WERI-Rb-1 (cell line): ENCODE results near the gene HSPBAP1.

Source experiments
- DNase-seq: peaks from one replicate; pipeline ENCODE4 v3.0.0-alpha.2; 2020
- H3K27ac ChIP-seq: fragments of 250-450 bp; sonication (Bioruptor Pico); 2 replicates; pipeline ENCODE4 v1.5.1; 2020; ENCODE audit warnings: mild to moderate bottlenecking, moderate library complexity
- H3K27me3 ChIP-seq: fragments of 250-450 bp; sonication (Bioruptor Pico); 2 replicates; pipeline ENCODE4 v1.5.1; 2021; ENCODE audit warnings: mild to moderate bottlenecking, low read depth, moderate library complexity; ENCODE audit not compliant: insufficient read depth, severe bottlenecking
- H3K36me3 ChIP-seq: fragments of 250-450 bp; sonication (Bioruptor Pico); 2 replicates; pipeline ENCODE4 v1.5.1; 2020; ENCODE audit warnings: mild to moderate bottlenecking, moderate library complexity
- H3K4me3 ChIP-seq: 2 replicates; pipeline ENCODE4 v1.5.1; 2011; ENCODE audit warnings: low read depth, mild to moderate bottlenecking, control low read depth, low read length
- H3K9me3 ChIP-seq: fragments of 250-450 bp; sonication (Bioruptor Pico); 2 replicates; pipeline ENCODE4 v1.5.1; 2021; ENCODE audit warnings: mild to moderate bottlenecking, moderate library complexity; ENCODE audit not compliant: severe bottlenecking
- TF ChIP-seq, protein P1 (sequence below): IDR thresholded peaks from 2 replicates; pipeline ENCODE4 v1.5.1; 2011; ENCODE audit warnings: low read depth, mild to moderate bottlenecking, control low read depth, inconsistent platforms, low read length

Gene HSPBAP1, protein sequence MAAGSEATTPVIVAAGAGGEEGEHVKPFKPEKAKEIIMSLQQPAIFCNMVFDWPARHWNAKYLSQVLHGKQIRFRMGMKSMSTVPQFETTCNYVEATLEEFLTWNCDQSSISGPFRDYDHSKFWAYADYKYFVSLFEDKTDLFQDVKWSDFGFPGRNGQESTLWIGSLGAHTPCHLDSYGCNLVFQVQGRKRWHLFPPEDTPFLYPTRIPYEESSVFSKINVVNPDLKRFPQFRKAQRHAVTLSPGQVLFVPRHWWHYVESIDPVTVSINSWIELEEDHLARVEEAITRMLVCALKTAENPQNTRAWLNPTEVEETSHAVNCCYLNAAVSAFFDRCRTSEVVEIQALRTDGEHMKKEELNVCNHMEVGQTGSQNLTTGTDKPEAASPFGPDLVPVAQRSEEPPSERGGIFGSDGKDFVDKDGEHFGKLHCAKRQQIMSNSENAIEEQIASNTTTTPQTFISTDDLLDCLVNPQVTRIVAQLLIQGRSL

GRCh38 chr3:122793568-122794416 is at the start of gene HSPBAP1:
TSS of gene HSPBAP1 (minus strand) at chr3:122793831. CDS start at chr3:122793680, 151 bp downstream.
- DNase-seq, result peak; percentile 91
- Histone ChIP-seq H3K4me3 (peak within 1 kb of the TSS; percentile 71), H3K36me3 (peaks cover 5% of the 10 kb centered on the region; the same call in 1 of the 2 replicates), H3K9me3 (no peaks in the 10 kb centered on the region), H3K27ac (peak within 1 kb of the TSS; percentile 89), H3K27me3 (no peaks in the 10 kb centered on the region)
- TF ChIP-seq, protein P1, sequence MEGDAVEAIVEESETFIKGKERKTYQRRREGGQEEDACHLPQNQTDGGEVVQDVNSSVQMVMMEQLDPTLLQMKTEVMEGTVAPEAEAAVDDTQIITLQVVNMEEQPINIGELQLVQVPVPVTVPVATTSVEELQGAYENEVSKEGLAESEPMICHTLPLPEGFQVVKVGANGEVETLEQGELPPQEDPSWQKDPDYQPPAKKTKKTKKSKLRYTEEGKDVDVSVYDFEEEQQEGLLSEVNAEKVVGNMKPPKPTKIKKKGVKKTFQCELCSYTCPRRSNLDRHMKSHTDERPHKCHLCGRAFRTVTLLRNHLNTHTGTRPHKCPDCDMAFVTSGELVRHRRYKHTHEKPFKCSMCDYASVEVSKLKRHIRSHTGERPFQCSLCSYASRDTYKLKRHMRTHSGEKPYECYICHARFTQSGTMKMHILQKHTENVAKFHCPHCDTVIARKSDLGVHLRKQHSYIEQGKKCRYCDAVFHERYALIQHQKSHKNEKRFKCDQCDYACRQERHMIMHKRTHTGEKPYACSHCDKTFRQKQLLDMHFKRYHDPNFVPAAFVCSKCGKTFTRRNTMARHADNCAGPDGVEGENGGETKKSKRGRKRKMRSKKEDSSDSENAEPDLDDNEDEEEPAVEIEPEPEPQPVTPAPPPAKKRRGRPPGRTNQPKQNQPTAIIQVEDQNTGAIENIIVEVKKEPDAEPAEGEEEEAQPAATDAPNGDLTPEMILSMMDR, result no peak

GRCh38 chr3:122835590-122835989 is 42.0 kb upstream of the HSPBAP1 start:
- TF ChIP-seq, protein P1, result no peak
- H3K27ac ChIP-seq, result no peak overlapping the region
- no peaks in the 10 kb centered on the region for H3K9me3 ChIP-seq
- H3K4me3 ChIP-seq, result no peak overlapping the region
- no peaks in the 10 kb centered on the region; the same call in none of the 2 replicates for H3K36me3 ChIP-seq
- H3K27me3 ChIP-seq, result no peaks in the 10 kb centered on the region
- DNase-seq, result no peak

GRCh38 chr3:122828281-122828680 is 34.6 kb upstream of the HSPBAP1 start:
- H3K9me3 ChIP-seq, result no peaks in the 10 kb centered on the region
- TF ChIP-seq, protein P1, result no peak
- H3K4me3 ChIP-seq, result no peak overlapping the region
- no peak overlapping the region for H3K27ac ChIP-seq
- peaks cover 11% of the 10 kb centered on the region for H3K36me3 ChIP-seq
- H3K27me3 ChIP-seq, result no peaks in the 10 kb centered on the region
- no peak for DNase-seq

GRCh38 chr3:122826278-122826677 is 32.6 kb upstream of the HSPBAP1 start:
- DNase-seq, result no peak
- Histone ChIP-seq H3K4me3 (no peak overlapping the region), H3K36me3 (peaks cover 11% of the 10 kb centered on the region), H3K27ac (no peak overlapping the region), H3K9me3 (no peaks in the 10 kb centered on the region), H3K27me3 (no peaks in the 10 kb centered on the region)
- TF ChIP-seq, protein P1, result no peak

DNA sequence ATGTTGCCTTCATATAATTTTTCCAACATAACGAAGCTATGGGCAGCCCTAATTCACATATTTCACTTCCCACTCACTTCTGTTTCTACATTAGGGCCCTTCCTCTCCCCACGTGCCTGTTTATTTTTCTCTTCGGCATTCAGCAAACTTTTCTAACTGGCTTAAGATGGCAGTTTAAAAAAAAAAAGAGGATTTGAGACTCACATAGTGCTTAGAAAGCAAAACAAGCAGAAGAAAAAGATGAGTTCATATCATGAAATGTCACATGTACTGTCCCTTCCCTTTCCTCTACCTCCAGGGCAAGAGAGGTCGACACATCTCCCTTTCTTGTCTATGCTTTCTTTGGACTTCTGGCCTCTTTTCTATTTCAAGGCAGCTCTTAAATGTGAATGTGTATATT is 31.8 kb upstream of the HSPBAP1 start:
- DNase-seq, result no peak
- peaks cover 11% of the 10 kb centered on the region for H3K36me3 ChIP-seq
- H3K9me3 ChIP-seq, result no peaks in the 10 kb centered on the region
- no peaks in the 10 kb centered on the region for H3K27me3 ChIP-seq
- TF ChIP-seq, protein P1, result no peak
- no peak overlapping the region for H3K4me3 ChIP-seq
- H3K27ac ChIP-seq, result no peak overlapping the region
